ENCODE data around the gene DHX15.

DNA sequence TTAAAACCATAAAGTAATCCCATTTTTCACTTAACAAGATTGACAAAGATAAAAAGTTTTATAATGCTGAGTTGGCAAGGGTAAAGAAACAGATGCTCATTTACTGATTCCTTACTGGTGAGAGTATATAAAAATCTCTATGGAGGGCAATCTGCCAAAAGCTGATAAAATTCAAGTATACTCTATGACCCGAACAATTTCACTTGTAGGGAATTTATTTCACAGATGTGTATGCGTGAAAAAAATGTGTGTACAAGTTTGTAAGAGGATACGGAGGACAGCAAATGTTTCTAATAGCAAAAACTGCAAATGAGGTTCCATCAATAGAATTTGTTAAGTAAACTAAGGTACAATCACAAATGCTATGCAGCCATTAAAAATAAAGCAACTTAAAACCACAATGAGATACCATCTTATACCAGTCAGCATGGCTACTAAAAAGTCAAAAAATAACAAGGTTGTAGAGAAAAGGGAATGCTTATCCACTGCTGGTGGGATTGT, 23.4 kb downstream of the DHX15 start:
- TF ChIP-seq CHD1 (IDR thresholded peaks at IDR 0.05; ENCODE audit: low read depth, low read length) = no peak
- no peak for TF ChIP-seq EGR1 (IDR thresholded peaks at IDR 0.05; ENCODE audit: borderline replicate concordance, low read depth, low read length)
